Stomach smooth muscle (tissue), 2 donors: Measurements from ENCODE around the gene CD7.

Experiments
- H3K27ac ChIP-seq: one replicate; pipeline ENCODE4 v1.7.0; 2013; ENCODE audit warnings: mild to moderate bottlenecking, low read length, inconsistent platforms
- H3K27me3 ChIP-seq, 2 donors: one replicate each; pipeline ENCODE4 v1.7.0; 2013; ENCODE audit warnings: low read length in 2 of 2; ENCODE audit not compliant: insufficient read depth in 2 of 2, control insufficient read depth in 1 of 2
- H3K36me3 ChIP-seq, 2 donors: one replicate each; pipeline ENCODE4 v1.7.0; 2013; ENCODE audit warnings: low read length in 2 of 2; ENCODE audit not compliant: control insufficient read depth in 2 of 2, insufficient read depth in 2 of 2
- H3K4me1 ChIP-seq: one replicate; pipeline ENCODE4 v1.7.0; 2013; ENCODE audit warnings: low read length; ENCODE audit not compliant: control insufficient read depth, insufficient read depth
- H3K4me3 ChIP-seq, 2 donors: one replicate each; pipeline ENCODE4 v1.7.0; 2013; ENCODE audit warnings: low read length in 2 of 2
- H3K9ac ChIP-seq, 2 donors: one replicate each; pipeline ENCODE4 v1.7.0; 2013; ENCODE audit warnings: low read length in 2 of 2, mild to moderate bottlenecking in 1 of 2
- H3K9me3 ChIP-seq, 2 donors: one replicate each; pipeline ENCODE4 v1.7.0; 2013; ENCODE audit warnings: low read length in 2 of 2; ENCODE audit not compliant: control insufficient read depth in 2 of 2
- donor health status: healthy.
- donor health status: Pancreatic carcinoma.

Gene CD7

DNA sequence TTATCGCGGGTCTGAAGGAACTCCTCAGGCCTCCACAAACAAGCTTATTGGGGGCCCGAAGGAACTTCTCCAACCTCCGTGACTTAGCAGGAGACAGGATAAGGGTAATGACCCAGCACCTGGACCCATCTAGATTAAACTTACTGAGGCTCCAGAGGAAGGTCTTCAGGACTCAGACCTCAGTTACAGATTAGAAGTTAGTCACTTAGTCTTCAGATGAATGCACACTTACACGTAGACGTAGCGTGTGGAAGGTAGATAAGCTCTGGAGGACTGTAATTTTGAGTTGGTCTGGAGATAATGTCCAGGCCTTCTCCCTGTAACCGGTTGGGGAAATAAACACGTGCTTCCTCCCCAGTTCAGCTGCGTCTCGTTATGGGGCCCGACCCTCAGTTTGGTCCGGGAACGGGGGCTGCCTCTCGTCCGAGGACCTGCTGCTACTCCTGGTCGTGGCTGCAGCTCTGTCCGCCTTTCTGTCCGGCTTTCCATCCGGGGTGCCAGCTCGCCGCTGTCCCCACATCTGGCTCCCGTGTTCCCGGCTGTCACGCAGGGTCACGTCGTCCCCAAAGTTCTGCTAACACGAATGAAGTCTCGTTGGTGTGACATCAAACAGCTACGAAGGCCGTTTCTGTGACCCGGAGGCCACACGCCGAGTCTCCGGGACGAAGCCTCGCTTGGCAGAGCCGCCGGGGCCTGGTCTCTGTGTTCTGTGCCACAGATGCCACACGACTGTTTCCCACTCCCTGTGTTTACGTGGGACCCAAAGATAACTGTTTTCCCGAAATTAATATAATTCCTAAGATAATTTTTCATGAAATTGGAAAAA lies 28.0 kb upstream of the CD7 start:
- Histone ChIP-seq H3K9ac (no peak overlapping the region), H3K27me3 (peaks cover 0 to 3% of the 10 kb centered on the region in 2 donors), H3K4me3 (no peak overlapping the region), H3K27ac (no peak overlapping the region), H3K36me3 (no peaks in the 10 kb centered on the region), H3K9me3 (no peaks in the 10 kb centered on the region), H3K4me1 (no peaks in the 10 kb centered on the region)

DNA sequence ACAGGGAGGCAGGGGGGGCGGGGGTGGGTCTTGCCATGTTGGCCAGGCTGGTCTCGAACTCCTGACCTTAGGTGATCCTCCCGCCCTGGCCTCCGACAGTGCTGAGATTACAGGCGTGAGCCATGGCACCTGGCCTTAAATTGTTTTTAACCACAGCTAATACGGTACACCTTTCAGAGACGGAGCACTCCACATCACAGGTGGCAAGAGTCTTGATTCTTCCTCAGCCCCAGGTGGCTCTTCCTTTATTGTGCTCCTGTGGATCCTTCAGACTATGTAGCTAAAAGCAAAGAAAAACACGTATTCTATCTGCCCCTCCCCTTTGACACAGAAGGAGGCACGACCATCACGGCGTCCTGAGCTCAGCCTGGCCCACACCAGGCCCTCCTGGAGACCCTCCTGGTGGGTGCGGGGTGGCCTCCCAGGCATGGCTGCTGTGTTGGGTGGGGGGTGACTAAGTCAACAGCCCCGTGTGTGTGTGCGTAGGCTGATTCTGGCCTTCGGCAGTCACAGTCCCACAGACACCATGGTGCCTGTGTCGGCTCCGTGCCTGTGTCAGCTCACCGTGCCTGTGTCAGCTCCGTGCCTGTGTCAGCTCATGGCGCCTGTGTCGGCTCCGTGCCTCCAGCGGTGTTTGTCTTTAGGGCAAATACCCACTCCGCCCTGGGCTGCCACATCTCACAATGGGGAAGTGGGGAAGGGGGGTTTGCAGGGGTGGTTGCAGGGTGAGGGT lies 26.9 kb upstream of the CD7 start:
- Histone ChIP-seq H3K27ac (no peak overlapping the region), H3K9ac (no peak overlapping the region)

DNA sequence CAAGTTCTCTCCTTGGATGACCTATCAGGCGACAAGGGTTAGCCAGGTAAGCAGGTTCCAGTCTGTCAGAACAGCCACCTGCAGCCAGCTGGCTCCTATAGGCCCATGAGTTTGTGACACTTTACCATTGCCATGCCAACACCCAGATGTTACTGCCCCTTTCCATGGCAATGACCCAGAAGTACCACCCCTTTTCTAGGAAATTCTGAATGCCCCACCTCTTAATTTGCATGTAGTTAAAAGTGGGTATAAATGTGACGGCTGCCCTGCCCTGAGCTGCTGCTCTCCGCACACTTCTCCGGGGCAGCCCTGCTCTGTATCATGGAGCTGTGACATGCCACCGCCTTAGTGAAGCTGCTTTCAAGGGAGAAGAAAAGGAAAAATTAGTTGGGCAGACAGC lies 26.2 kb upstream of the CD7 start:
- Histone ChIP-seq H3K9ac (no peak overlapping the region), H3K9me3 (no peaks in the 10 kb centered on the region), H3K27ac (no peak overlapping the region), H3K36me3 (no peaks in the 10 kb centered on the region), H3K4me3 (no peak overlapping the region), H3K27me3 (peaks cover 0 to 2% of the 10 kb centered on the region in 2 donors), H3K4me1 (peaks cover 11% of the 10 kb centered on the region)

More for the DNA sequence above, 26.9 kb upstream of the CD7 start:
- Histone ChIP-seq H3K4me1 (peaks cover 4% of the 10 kb centered on the region), H3K36me3 (no peaks in the 10 kb centered on the region), H3K9me3 (no peaks in the 10 kb centered on the region), H3K4me3 (no peak overlapping the region), H3K27me3 (peaks cover 0 to 3% of the 10 kb centered on the region in 2 donors)

DNA sequence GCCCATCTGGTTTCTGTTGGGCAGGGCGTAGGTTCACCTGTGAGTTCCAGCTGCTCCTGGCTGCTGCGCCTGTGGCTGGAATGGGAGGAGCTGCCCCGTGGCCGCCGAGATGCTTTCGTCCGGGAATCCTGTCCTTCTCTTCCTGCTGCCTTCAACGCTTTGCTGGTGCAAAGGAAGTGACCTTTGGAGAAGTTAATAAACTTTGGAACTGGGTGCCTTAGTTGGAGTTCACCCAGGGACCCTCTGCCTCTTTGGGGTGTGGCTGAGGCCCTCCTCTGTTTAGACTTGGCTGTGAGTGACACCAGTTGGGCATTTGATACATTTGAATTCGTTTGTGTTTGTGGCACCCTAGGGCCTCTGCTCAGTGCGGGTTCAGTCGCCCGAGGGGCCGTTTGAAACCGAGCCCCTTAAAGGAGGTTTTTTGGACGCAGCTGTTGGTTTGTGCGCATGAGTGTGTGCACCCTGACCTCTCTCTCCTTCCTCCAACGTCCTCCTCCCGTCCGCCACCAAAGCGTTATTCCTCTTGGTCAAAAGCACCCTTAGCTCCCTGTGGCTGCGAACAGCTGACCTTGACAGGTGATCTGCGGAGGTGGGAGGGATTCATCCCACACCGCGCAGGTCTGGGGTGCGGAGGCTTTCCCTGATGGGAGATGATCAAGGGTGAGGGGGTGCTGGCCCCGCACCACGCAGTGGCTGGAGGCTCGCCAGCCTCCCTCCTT lies 25.1 kb upstream of the CD7 start:
- Histone ChIP-seq H3K9ac (no peak overlapping the region), H3K4me3 (no peak overlapping the region), H3K4me1 (peaks cover 18% of the 10 kb centered on the region), H3K27me3 (no peaks in the 10 kb centered on the region), H3K9me3 (no peaks in the 10 kb centered on the region), H3K27ac (no peak overlapping the region), H3K36me3 (no peaks in the 10 kb centered on the region)

DNA sequence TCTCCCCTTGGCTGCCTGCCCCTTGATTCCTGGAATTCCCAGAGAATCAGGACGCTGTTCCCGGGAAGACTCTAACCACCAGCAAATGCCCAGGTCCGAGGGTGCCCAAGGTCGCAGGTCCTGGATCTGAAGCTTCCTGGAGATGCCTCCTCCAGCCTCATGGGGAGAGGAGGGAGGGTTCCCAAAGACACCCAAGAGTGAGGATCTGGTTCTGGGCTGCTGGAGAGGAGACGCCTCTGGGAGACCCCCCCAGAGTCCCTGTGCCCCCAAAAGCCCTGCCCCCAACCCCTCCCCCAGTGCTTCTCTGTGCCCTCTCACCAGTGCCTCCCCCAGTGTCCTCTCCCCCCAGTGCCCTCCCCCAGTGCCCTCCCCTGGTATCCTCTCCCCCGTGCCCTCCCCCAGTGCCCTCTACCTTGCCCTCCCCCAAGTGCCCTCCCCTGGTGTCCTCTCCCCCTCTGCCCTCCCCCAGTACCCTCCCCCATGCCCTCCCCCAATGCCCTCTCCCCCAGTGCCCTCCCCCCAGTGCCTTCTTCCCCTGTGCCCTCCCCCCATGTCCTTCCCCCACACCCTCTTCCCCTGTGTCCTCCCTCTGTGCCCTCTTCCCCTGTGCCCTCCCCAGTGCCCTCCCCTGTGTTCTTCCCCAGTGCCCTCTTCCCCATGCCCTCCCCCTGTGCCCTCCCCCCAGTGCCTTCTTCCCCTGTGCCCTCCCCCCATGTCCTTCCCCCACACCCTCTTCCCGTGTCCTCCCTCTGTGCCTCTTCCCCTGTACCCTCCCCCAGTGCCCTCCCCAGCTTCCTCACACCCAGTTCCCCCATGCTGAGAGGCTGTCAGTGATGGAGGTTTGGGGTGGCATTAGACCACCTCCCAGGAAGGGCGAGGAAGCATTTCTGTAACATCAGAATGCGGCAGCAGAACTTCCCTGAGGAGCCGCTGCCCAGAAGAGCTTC lies 22.5 kb upstream of the CD7 start:
- H3K4me3 ChIP-seq, result peak overlapping the region; percentile 78
- H3K27ac ChIP-seq, result peak overlapping the region; percentile 78
- H3K27me3 ChIP-seq, result no peaks in the 10 kb centered on the region
- H3K36me3 ChIP-seq, result no peaks in the 10 kb centered on the region
- peak overlapping the region; percentile 59 to 81 for H3K9ac ChIP-seq
- peaks cover 25% of the 10 kb centered on the region for H3K4me1 ChIP-seq
- H3K9me3 ChIP-seq, result no peaks in the 10 kb centered on the region

DNA sequence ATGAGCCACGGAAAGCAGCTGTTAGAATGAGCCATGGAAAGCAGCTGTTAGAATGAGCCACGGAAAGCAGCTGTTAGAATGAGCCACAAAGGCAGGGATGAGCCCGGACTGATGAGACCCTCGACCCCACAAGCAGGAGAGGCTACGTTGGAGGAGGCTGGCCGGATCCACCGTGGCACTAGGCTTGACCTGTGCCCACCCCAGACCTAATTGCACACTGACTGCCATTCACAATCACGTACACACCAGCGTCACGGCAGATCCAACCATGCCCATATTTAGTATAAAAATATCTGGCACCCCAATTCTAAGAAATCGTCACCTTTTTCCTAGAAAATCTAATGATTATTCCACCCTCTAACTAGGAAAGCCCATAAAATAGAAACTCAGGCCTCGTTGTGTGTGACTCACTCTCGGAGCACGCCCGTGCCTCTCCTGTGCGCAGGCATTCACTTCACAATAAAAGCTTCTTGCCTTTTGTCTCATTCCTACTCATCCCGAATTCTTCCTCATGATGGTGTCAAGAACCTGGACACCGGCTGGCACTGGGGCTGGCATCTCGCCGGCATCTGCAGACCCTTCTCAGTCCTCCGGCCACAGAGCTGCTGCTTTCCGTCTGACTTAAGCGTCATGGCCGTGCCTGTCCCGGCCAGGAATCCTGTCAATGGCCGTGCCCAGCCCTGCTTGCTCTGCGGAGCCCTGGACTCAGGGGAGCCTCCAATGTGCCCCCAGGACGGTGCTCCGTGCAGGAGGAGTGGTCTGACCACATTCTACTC lies 21.6 kb upstream of the CD7 start:
- no peaks in the 10 kb centered on the region for H3K36me3 ChIP-seq
- H3K27me3 ChIP-seq, result no peaks in the 10 kb centered on the region
- H3K27ac ChIP-seq, result peak overlapping the region; percentile 78
- peaks cover 33% of the 10 kb centered on the region for H3K4me1 ChIP-seq
- peak overlapping the region; percentile 59 to 81 for H3K9ac ChIP-seq
- no peaks in the 10 kb centered on the region for H3K9me3 ChIP-seq
- peak overlapping the region; percentile 78 for H3K4me3 ChIP-seq

DNA sequence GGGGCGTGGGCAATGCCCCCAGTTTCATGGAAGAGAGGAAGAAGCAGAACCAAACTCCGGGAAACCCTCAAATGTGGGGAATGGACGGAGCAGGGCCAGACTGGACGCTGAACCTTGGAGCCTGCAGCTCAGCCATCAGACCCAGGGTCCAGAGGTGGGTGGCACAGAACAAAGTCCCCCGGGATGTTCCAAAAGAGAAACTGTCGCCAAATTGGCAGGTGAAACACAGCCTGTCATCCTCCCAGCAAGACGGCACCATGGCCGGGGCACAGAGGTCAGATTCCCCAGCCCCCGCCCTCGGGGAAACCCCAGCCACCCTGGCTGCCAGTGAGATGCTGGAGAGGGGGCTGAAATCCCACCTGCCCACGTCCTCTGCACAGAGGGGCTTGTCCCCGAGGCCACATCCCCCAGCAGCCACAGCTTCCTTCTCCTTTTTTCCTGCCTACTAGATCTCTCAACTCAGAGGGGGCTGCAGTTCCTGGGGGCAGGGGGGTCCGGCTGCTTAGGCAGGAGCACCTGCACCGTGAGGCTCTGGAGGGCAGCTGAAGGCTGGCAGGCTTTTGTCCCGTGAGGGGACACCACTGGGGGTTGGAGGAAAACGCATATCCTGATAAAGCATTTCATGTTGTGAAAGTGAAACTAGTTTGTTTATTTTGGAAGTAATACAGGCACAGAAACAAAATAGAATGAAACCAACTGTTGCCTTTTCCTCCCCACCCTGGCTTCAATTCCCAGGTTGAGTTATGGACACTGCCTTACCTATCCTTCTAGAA lies 17.4 kb upstream of the CD7 start:
- Histone ChIP-seq H3K4me3 (peak overlapping the region; percentile 3 to 80), H3K4me1 (peaks cover 61% of the 10 kb centered on the region), H3K27me3 (peaks cover 2 to 3% of the 10 kb centered on the region in 2 donors), H3K9me3 (no peaks in the 10 kb centered on the region), H3K36me3 (no peaks in the 10 kb centered on the region), H3K27ac (peak overlapping the region; percentile 55), H3K9ac (peak overlapping the region; percentile 2 to 60)

DNA sequence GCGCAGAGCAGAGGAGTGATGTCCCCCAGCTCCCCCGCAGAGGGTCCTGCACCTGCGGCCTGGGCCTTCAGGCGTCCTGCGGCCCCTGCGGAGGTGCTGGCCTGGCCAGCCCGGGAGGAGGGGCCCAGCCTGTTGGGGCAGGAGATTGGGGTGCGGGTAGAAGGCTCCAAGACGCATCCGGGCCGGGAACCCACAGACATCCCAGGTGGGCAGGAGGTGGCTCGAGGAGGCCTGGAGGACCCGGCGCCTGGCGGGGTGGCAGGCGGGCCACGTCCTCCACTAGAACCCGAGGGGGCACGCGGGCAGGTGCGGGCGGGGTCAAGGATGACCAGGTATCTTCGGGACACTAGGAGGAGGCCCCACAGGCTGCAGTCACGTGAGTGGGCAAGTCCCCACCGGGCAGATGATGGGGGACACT lies 16.8 kb upstream of the CD7 start:
- peaks cover 57% of the 10 kb centered on the region for H3K4me1 ChIP-seq
- peak overlapping the region in 1 of 2 donors; percentile 2 for H3K9ac ChIP-seq
- peak overlapping the region; percentile 55 for H3K27ac ChIP-seq
- H3K27me3 ChIP-seq, result peaks cover 2 to 3% of the 10 kb centered on the region in 2 donors
- H3K9me3 ChIP-seq, result no peaks in the 10 kb centered on the region
- peak overlapping the region; percentile 3 to 80 for H3K4me3 ChIP-seq
- H3K36me3 ChIP-seq, result no peaks in the 10 kb centered on the region
